ENCODE results near the gene THSD7A.

GRCh38 chr7:11507929-11508328, 324.1 kb downstream of the THSD7A start:
- TF ChIP-seq CTCF (IDR thresholded peaks at IDR 0.05; ENCODE audit: poor library complexity, severe bottlenecking) (no peak), POLR2AphosphoS5 (IDR thresholded peaks at IDR 0.05) (no peak), TAF1 (IDR thresholded peaks at IDR 0.05; ENCODE audit: low read depth) (no peak)
